Vagina (tissue), 2 donors: ENCODE data around the gene EPB41L2.

Source experiments
- CTCF ChIP-seq, 3 experiments: fragments of 450-650 bp in 2 of 3; fragments of 200-600 bp in 1 of 3; sonication (generic) in 1 of 3; IDR thresholded peaks; one replicate each; pipeline ENCODE4 v1.5.1; 2017 to 2019; ENCODE audit warnings: antibody characterized with exemption in 3 of 3, mild to moderate bottlenecking in 2 of 3, moderate library complexity in 2 of 3
- POLR2AphosphoS5 ChIP-seq, 2 donors: sonication (generic); formaldehyde crosslinking; IDR thresholded peaks; one replicate each; pipeline ENCODE4 v1.9.0; 2017; ENCODE audit warnings: antibody characterized with exemption in 2 of 2, mild to moderate bottlenecking in 2 of 2, low read depth in 1 of 2; ENCODE audit not compliant: insufficient read depth in 1 of 2

GRCh38 chr6:130864344-130864743 lies 198.7 kb downstream of the EPB41L2 start:
- TF ChIP-seq CTCF (IDR thresholded peaks at IDR 0.05): no peak
- TF ChIP-seq POLR2AphosphoS5 (IDR thresholded peaks at IDR 0.05; ENCODE audit: insufficient read depth in 1 of 2, low read depth in 1 of 2): no peak
